Progenitor cell of endocrine pancreas (in vitro differentiated cells): Measurements from ENCODE around the gene ZNF425. TPM values are rescaled to one million over a fixed set of nuclear protein-coding genes. Genes with fewer than 3 reads are reported as not detected.

Source experiments
- DNase-seq: peaks from one replicate; pipeline ENCODE4 v3.0.0; 2021; ENCODE audit warnings: low spot score; ENCODE audit not compliant: unreplicated experiment
- H3K27ac Mint-ChIP-seq: 2 replicates; pipeline ENCODE4 v1.8.0; 2021; ENCODE audit warnings: mild to moderate bottlenecking, moderate library complexity, mixed read lengths
- H3K27me3 Mint-ChIP-seq: 2 replicates; pipeline ENCODE4 v1.8.0; 2021; ENCODE audit warnings: mixed read lengths
- H3K36me3 Mint-ChIP-seq: 2 replicates; pipeline ENCODE4 v1.8.0; 2022; ENCODE audit warnings: mixed read lengths; ENCODE audit not compliant: insufficient read depth
- H3K4me1 Mint-ChIP-seq: 2 replicates; pipeline ENCODE4 v1.8.0; 2021; ENCODE audit warnings: low read depth, mixed read lengths
- H3K4me3 Mint-ChIP-seq: 2 replicates; pipeline ENCODE4 v1.8.0; 2021; ENCODE audit warnings: low read depth, mild to moderate bottlenecking, moderate library complexity, mixed read lengths
- H3K9me3 Mint-ChIP-seq: 2 replicates; pipeline ENCODE4 v1.8.0; 2021; ENCODE audit warnings: low read depth, mixed read lengths
- long read RNA-seq: library from polyadenylated mRNA; unstranded; transcript quantifications from one replicate; pipeline ENCODE4 v2.0.0, GENCODE V29; 2020
- total RNA-seq: library from RNA; stranded (reverse); gene quantifications from 2 replicates; pipeline ENCODE4 v1.2.1, GENCODE V29; 2021
- TF ChIP-seq, protein P1 (sequence below): fragments of 200-600 bp; sonication (generic); IDR thresholded peaks from one replicate; pipeline ENCODE4 v1.5.0; 2021; ENCODE audit warnings: antibody characterized with exemption, mild to moderate bottlenecking; ENCODE audit not compliant: unreplicated experiment

ZNF425 gene, protein sequence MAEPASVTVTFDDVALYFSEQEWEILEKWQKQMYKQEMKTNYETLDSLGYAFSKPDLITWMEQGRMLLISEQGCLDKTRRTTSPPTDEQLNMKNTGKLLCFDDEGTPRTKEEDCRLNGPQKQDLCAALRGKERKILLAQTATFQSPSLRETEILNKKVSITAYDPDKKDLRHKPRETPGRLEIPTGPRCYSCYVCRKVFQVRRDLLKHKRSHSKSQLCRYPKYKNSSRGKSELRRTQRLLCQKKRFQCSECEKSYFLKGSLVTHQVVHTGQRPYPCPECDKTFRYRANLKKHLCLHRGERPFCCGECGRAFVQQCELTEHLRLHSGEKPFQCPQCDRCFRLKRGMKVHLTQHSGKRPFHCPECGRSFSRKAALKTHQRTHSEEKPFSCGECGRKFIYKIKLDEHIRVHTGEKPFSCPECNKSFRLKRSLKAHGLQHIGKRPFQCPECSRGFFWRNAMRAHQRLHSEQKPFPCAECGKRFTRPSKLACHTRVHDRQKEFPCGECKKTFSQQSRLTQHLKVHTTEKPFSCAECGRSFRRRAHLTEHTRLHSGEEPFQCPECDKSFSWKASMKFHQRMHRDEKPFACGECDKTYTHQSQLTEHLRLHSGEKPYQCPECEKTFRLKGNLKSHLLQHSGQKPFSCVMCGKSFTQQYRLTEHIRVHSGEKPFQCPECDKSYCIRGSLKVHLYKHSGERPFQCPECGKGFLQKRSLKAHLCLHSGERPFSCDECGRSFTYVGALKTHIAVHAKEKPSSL
- total RNA-seq = 5.3 and 8.0 TPM in 2 replicates
- long read RNA-seq, transcript ZNF425-201 (4 exons, 3,220 nt) = major isoform, 23 of 27 reads
- long read RNA-seq, partial matches to known transcripts = 0 of 27 reads
- long read RNA-seq, other reads (novel, unspliced or antisense) = 4 of 27 reads

DNA sequence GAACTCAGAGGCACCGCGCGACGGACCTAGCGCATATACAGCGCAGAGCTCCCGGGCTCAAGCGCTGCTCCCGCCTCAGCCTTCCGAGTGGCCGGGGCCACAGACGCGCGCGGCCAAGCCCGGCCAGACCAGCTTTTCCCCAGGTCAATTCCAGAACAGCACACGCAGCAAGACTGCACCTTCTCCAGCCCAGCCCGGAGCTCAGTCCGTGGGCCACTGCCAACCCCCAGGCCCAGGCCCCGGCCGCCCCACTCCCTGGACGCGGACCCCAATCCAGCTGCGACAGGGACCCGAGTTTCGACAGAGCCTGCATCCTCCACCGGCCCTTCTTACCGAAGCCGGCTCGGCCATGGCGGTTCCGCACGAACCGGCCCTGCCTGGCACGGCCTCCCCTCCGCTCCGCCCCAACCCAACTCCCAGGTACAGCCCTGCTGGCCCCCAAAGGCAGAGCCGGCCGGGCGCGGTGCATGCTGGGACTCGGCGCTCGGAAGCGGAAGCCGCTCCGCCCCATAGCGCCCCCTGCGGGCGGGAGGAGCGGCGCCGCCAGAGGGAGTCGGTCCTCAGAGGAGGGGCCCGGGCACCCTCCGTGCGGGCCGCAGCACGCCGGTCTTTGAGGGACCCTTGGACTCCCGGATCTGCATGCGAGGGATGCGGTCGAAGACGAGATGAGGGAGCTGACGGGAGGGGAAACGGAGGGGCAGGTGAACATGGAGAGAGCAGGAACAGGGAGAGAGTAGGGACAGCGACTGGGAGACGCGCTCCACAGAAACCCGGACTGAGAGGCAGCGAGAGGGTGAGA is at the start of gene ZNF425:
Gene ZNF425 (minus strand): TSS at position 462 of the 799 bp plus-strand sequence. CDS start 111 bp downstream, at position 351.
- Mint-ChIP-seq H3K4me1 (peaks cover 17% of the 10 kb centered on the region), H3K9me3 (peaks cover 6% of the 10 kb centered on the region), H3K27ac (peak within 1 kb of the TSS; percentile 99), H3K27me3 (no peaks in the 10 kb centered on the region), H3K36me3 (peaks cover 9% of the 10 kb centered on the region), H3K4me3 (peak within 1 kb of the TSS; percentile 99)
- TF ChIP-seq, protein P1, sequence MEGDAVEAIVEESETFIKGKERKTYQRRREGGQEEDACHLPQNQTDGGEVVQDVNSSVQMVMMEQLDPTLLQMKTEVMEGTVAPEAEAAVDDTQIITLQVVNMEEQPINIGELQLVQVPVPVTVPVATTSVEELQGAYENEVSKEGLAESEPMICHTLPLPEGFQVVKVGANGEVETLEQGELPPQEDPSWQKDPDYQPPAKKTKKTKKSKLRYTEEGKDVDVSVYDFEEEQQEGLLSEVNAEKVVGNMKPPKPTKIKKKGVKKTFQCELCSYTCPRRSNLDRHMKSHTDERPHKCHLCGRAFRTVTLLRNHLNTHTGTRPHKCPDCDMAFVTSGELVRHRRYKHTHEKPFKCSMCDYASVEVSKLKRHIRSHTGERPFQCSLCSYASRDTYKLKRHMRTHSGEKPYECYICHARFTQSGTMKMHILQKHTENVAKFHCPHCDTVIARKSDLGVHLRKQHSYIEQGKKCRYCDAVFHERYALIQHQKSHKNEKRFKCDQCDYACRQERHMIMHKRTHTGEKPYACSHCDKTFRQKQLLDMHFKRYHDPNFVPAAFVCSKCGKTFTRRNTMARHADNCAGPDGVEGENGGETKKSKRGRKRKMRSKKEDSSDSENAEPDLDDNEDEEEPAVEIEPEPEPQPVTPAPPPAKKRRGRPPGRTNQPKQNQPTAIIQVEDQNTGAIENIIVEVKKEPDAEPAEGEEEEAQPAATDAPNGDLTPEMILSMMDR = peak; percentile 95
- peak; percentile 95 for DNase-seq

DNA sequence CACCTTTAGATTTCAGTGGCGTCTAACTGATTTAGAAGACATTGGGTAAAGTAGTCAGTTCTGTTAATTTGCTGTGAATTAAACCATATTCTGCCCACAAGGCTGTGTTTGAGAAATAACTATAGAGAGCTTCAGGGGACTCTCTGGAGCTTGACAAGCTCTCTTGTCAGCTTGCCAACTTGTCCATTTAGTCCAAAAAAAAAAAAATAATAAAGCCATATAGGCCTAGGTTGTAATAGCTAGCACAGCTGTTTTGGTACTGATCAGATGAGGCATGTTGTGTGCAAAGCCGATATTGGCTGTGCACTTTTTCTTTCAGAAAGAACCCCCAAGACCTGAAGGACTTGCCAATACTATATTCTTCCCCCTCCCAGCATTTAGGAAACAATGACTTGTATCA is 49.0 kb upstream of the ZNF425 start:
- peaks cover 15% of the 10 kb centered on the region for H3K36me3 Mint-ChIP-seq
- no peak for DNase-seq
- no peak overlapping the region for H3K4me3 Mint-ChIP-seq
- no peaks in the 10 kb centered on the region for H3K4me1 Mint-ChIP-seq
- no peaks in the 10 kb centered on the region for H3K27me3 Mint-ChIP-seq
- TF ChIP-seq, protein P1 = no peak
- H3K9me3 Mint-ChIP-seq = no peaks in the 10 kb centered on the region
- no peak overlapping the region for H3K27ac Mint-ChIP-seq

DNA sequence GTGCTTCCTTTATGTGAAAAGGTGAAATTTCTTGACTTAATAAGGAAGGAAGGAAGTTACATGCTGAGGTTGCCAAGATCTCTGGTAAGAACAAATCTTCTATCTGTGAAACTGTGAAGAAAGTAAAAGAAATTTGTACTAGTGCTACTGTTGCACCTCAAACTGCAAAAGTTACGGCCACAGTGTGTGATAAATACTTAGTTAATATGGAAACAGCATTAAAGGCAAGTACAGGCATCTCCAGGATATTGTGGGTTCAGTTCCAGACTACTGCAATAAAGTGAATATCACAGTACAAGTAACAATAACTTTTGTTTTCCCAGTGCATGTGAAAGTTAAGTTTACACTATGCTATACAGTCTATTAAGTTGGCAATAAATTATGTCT is 46.4 kb upstream of the ZNF425 start:
- no peaks in the 10 kb centered on the region for H3K9me3 Mint-ChIP-seq
- H3K4me1 Mint-ChIP-seq = no peaks in the 10 kb centered on the region
- TF ChIP-seq, protein P1 = no peak
- peaks cover 15% of the 10 kb centered on the region for H3K36me3 Mint-ChIP-seq
- H3K4me3 Mint-ChIP-seq = no peak overlapping the region
- H3K27me3 Mint-ChIP-seq = no peaks in the 10 kb centered on the region
- DNase-seq = no peak
- no peak overlapping the region for H3K27ac Mint-ChIP-seq

DNA sequence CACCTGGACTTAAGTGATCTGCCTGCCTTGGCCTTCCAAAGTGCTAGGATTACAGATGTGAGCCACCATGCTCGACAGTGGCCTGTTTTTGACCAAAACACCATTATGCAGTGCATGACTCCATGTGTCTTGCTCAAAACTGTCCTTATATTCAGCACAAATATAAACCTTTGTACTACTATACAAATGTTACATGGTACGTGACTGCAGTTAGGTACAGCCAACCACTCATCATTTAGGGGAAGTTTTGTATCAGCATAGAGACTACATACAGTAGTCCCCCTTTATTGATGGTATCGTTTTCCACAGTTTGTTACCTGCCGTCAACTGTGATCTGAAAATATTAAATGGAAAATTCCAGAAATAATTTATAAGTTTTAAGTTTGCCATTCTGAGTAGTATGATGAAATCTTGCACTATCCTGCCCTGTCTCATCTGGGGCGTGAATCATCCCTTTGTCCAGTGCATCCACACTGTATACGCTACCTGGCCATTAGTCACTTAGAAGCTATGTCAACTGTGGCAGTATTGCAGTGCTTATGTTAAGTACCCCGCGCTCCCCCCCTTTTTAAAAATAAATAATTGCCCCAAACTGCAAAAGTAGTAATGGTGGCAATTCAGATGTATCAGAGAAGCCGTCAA is 45.9 kb upstream of the ZNF425 start:
- no peak for DNase-seq
- no peaks in the 10 kb centered on the region for H3K27me3 Mint-ChIP-seq
- H3K4me1 Mint-ChIP-seq = no peaks in the 10 kb centered on the region
- peaks cover 13% of the 10 kb centered on the region for H3K36me3 Mint-ChIP-seq
- H3K27ac Mint-ChIP-seq = no peak overlapping the region
- TF ChIP-seq, protein P1 = no peak
- no peak overlapping the region for H3K4me3 Mint-ChIP-seq
- H3K9me3 Mint-ChIP-seq = no peaks in the 10 kb centered on the region
